Liver (tissue), 9 donors: ENCODE measurements around the gene CCDC178. TPM values are rescaled to one million over a fixed set of nuclear protein-coding genes. Genes with fewer than 3 reads are reported as not detected.

Experiments used
- DNase-seq: peaks from one replicate; pipeline ENCODE4 v3.0.0-alpha.2; 2017; ENCODE audit warnings: low spot score
- H3K27ac ChIP-seq, 2 donors: one replicate each; pipeline ENCODE4 v1.7.0; 2013; ENCODE audit warnings: inconsistent platforms in 2 of 2, low read length in 2 of 2, control low read depth in 1 of 2, low read depth in 1 of 2, mild to moderate bottlenecking in 1 of 2
- H3K27me3 ChIP-seq, 4 donors: one replicate each; pipeline versions ENCODE4 v1.6.1 to v1.7.0; 2013; ENCODE audit warnings: low read length in 3 of 4, inconsistent platforms in 1 of 4, mild to moderate bottlenecking in 1 of 4, moderate library complexity in 1 of 4; ENCODE audit not compliant: control insufficient read depth in 4 of 4, insufficient read depth in 4 of 4
- H3K36me3 ChIP-seq, 4 donors: one replicate each; pipeline versions ENCODE4 v1.6.1 to v1.7.0; 2013; ENCODE audit warnings: low read length in 3 of 4, mild to moderate bottlenecking in 3 of 4, low read depth in 1 of 4, moderate library complexity in 1 of 4; ENCODE audit not compliant: control insufficient read depth in 4 of 4, insufficient read depth in 3 of 4
- H3K4me1 ChIP-seq, 4 donors: one replicate each; pipeline versions ENCODE4 v1.6.1 to v1.7.0; 2013; ENCODE audit warnings: low read length in 3 of 4, mild to moderate bottlenecking in 3 of 4, moderate library complexity in 1 of 4; ENCODE audit not compliant: control insufficient read depth in 4 of 4, insufficient read depth in 4 of 4
- H3K4me3 ChIP-seq, 3 donors: one replicate each; pipeline versions ENCODE4 v1.6.1 to v1.7.0; 2013; ENCODE audit warnings: low read length in 3 of 3, control low read depth in 1 of 3, low read depth in 1 of 3, mild to moderate bottlenecking in 1 of 3
- H3K9ac ChIP-seq, 2 donors: one replicate each; pipeline ENCODE4 v1.7.0; 2013; ENCODE audit warnings: low read length in 2 of 2, mild to moderate bottlenecking in 2 of 2, moderate library complexity in 2 of 2, control low read depth in 1 of 2, low read depth in 1 of 2
- H3K9me3 ChIP-seq, 4 donors: one replicate each; pipeline versions ENCODE4 v1.6.1 to v1.7.0; 2013; ENCODE audit warnings: low read length in 3 of 4; ENCODE audit not compliant: control insufficient read depth in 4 of 4
- ATF3 ChIP-seq: IDR thresholded peaks from 2 replicates; pipeline ENCODE4 v1.6.1; 2016; ENCODE audit warnings: antibody characterized with exemption
- CTCF ChIP-seq: fragments of 150-350 bp; IDR thresholded peaks from 2 replicates; pipeline ENCODE4 v1.5.1; 2017; ENCODE audit warnings: improper control_type of control experiment, low read depth, low read length; ENCODE audit not compliant: missing input control
- EGR1 ChIP-seq, 2 donors: IDR thresholded peaks; 2 replicates each; pipeline ENCODE4 v1.6.1; 2016 to 2018; ENCODE audit warnings: antibody characterized with exemption in 2 of 2, low read depth in 2 of 2
- FOXA1 ChIP-seq: IDR thresholded peaks from 2 replicates; pipeline ENCODE4 v1.6.1; 2016; ENCODE audit warnings: antibody characterized with exemption
- FOXA2 ChIP-seq: IDR thresholded peaks from 2 replicates; pipeline ENCODE4 v1.6.1; 2016; ENCODE audit warnings: antibody characterized with exemption
- GABPA ChIP-seq, 2 donors: IDR thresholded peaks in 1 of 2; conservative IDR thresholded peaks in 1 of 2; 2 replicates each; pipeline ENCODE4 v1.6.1; 2016; ENCODE audit warnings: antibody characterized with exemption in 2 of 2, mild to moderate bottlenecking in 1 of 2, moderate library complexity in 1 of 2
- HNF4A ChIP-seq, 2 donors: conservative IDR thresholded peaks; 2 replicates each; pipeline ENCODE4 v1.6.1; 2016; ENCODE audit warnings: antibody characterized with exemption in 2 of 2, mild to moderate bottlenecking in 2 of 2
- MAX ChIP-seq: IDR thresholded peaks from 2 replicates; pipeline ENCODE4 v1.6.1; 2016; ENCODE audit warnings: antibody characterized with exemption
- NR2F2 ChIP-seq: IDR thresholded peaks from 2 replicates; pipeline ENCODE4 v1.6.1; 2016; ENCODE audit warnings: antibody characterized with exemption
- RAD21 ChIP-seq, 2 donors: IDR thresholded peaks; 2 replicates each; pipeline ENCODE4 v1.6.1; 2016; ENCODE audit warnings: antibody characterized with exemption in 2 of 2, mild to moderate bottlenecking in 2 of 2
- RXRA ChIP-seq, 2 donors: IDR thresholded peaks; 2 replicates each; pipeline ENCODE4 v1.6.1; 2017 to 2018; ENCODE audit warnings: antibody characterized with exemption in 2 of 2, mild to moderate bottlenecking in 1 of 2
- SP1 ChIP-seq: IDR thresholded peaks from 2 replicates; pipeline ENCODE4 v1.6.1; 2018; ENCODE audit warnings: antibody characterized with exemption, mild to moderate bottlenecking
- YY1 ChIP-seq: IDR thresholded peaks from 2 replicates; pipeline ENCODE4 v1.6.1; 2016; ENCODE audit warnings: antibody characterized with exemption, mild to moderate bottlenecking
- ZBTB33 ChIP-seq: IDR thresholded peaks from 2 replicates; pipeline ENCODE4 v1.6.1; 2016; ENCODE audit warnings: antibody characterized with exemption
- WGBS: extraction: QIAGEN DNeasy Blood & Tissue Kit; methylation state at CpG from one replicate; pipeline ENCODE4 v1.1.7; 2013; 5-methylcytosine and 5-hydroxymethylcytosine counted together
- polyA plus RNA-seq, 2 donors: library from polyadenylated mRNA; stranded (reverse) in 1 of 2; unstranded in 1 of 2; fragments of 200-250 nt in 1 of 2; fragments of >200 nt in 1 of 2; fragmentation: Nextera tagmentation in 1 of 2; extraction: Ambion mirVana in 1 of 2; gene quantifications; one replicate each; pipeline versions ENCODE4 v1.2.1 to v1.2.3, GENCODE V29; 2013 to 2015
- total RNA-seq, 2 donors: library from RNA; depleted of rRNA; stranded (reverse); fragments of >200 nt; gene quantifications; one replicate each; pipeline ENCODE4 v1.2.3, GENCODE V29; 2014
- donor health status: healthy.
- donor health status: healthy.
- donor health status: healthy.
- donor health status: healthy.
- donor health status: healthy.

CCDC178 gene
- total and polyA plus RNA-seq, 4 donors: not detected

GRCh38 chr18:33469699-33470098 lies 29.2 kb upstream of the CCDC178 start:
- no peak for TF ChIP-seq GABPA (IDR thresholded peaks at IDR 0.05 in 1 of 2, conservative IDR thresholded peaks at IDR 0.05 in 1 of 2)
- DNase-seq: no peak
- Histone ChIP-seq H3K27me3 (no peaks in the 10 kb centered on the region), H3K9ac (no peak overlapping the region), H3K4me3 (no peak overlapping the region), H3K27ac (no peak overlapping the region), H3K4me1 (no peaks in the 10 kb centered on the region), H3K9me3 (no peaks in the 10 kb centered on the region), H3K36me3 (no peaks in the 10 kb centered on the region)
- WGBS: 76% methylated on average over 3 of the region's 3 CpGs

GRCh38 chr18:33467531-33467930 lies 27.0 kb upstream of the CCDC178 start:
- Histone ChIP-seq H3K9ac (no peak overlapping the region), H3K9me3 (no peaks in the 10 kb centered on the region), H3K27ac (no peak overlapping the region), H3K4me3 (no peak overlapping the region), H3K36me3 (no peaks in the 10 kb centered on the region), H3K27me3 (no peaks in the 10 kb centered on the region), H3K4me1 (no peaks in the 10 kb centered on the region)
- DNase-seq: no peak
- TF ChIP-seq RXRA (IDR thresholded peaks at IDR 0.05) (no peak), MAX (no peak), ATF3 (no peak), FOXA1 (no peak), SP1 (no peak), HNF4A (conservative IDR thresholded peaks at IDR 0.05) (no peak), FOXA2 (no peak)
- 58% methylated on average over 1 of the region's 1 CpG for WGBS

GRCh38 chr18:33466822-33467221 lies 26.3 kb upstream of the CCDC178 start:
- H3K9ac ChIP-seq: no peak overlapping the region
- WGBS: 79% methylated on average over 1 of the region's 1 CpG
- DNase-seq: no peak
- H3K27ac ChIP-seq: no peak overlapping the region
- H3K4me1 ChIP-seq: no peaks in the 10 kb centered on the region
- no peak overlapping the region for H3K4me3 ChIP-seq
- no peaks in the 10 kb centered on the region for H3K36me3 ChIP-seq
- H3K9me3 ChIP-seq: no peaks in the 10 kb centered on the region
- TF ChIP-seq GABPA (IDR thresholded peaks at IDR 0.05 in 1 of 2, conservative IDR thresholded peaks at IDR 0.05 in 1 of 2): no peak
- TF ChIP-seq RAD21 (IDR thresholded peaks at IDR 0.05): no peak
- no peak for TF ChIP-seq CTCF
- no peak for TF ChIP-seq MAX
- no peak for TF ChIP-seq EGR1 (IDR thresholded peaks at IDR 0.05; ENCODE audit: low read depth in 2 of 2)
- TF ChIP-seq SP1: no peak
- TF ChIP-seq ZBTB33: no peak
- TF ChIP-seq YY1: no peak
- no peak for TF ChIP-seq HNF4A (conservative IDR thresholded peaks at IDR 0.05)
- no peak for TF ChIP-seq NR2F2
- H3K27me3 ChIP-seq: no peaks in the 10 kb centered on the region
